HG03521 (cell line): Measurements from ENCODE around the gene GAL3ST2.
"Not testable (repeated sequence)": the region's sequence is repeated elsewhere in the genome, so short reads cannot be mapped to it uniquely, and the experiment has no call there.

Experiments used
- ATAC-seq: cut with Tn5 transposase; IDR thresholded peaks from one replicate; pipeline ENCODE4 v1.9.1; 2021; ENCODE audit warnings: mild to moderate bottlenecking, moderate library complexity; ENCODE audit not compliant: unreplicated experiment

Gene GAL3ST2

DNA sequence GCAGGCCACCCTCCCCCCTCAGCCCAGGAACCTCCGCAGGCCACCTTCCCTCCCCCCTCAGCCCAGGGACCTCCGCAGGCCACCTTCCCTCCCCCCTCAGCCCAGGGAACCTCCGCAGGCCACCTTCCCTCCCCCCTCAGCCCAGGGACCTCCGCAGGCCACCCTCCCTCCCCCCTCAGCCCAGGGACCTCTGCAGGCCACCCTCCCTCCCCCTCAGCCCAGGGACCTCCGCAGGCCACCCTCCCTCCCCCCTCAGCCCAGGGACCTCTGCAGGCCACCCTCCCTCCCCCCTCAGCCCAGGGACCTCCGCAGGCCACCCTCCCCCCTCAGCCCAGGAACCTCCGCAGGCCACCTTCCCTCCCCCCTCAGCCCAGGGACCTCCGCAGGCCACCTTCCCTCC lies 29.6 kb downstream of the GAL3ST2 start:
- not testable (repeated sequence) for ATAC-seq

DNA sequence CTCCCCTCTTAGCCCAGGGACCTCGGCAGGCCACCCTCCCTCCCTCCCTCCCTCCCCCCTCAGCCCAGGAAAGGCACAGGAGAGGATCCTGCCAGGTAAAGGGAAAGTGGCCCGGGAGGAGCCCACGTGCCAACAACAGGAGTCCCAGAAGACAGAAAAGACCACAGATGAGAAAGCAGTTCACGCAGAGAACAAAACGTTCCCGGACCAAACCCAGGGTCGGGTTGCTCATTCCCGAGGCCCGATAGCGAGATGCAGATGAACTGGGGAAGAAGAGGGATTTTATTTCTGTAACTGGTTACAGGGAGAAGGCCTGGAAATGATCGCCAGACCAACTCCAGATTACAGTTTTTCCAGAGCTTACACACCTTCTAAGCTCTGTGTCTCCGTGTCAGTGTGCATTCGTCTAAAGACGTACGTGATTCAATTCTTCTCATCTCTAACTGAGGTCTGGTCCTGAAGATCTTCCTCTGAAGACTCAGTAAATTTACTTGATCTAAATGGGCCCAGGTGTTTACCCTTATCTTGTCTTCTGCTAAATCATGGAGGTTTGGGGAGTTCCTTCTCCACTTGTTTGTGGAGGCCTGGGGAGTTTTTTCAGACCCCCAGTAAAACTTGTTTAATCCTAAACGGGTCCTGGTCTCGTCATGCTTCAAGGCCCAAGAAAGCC lies 31.6 kb downstream of the GAL3ST2 start:
- ATAC-seq, result no peak

DNA sequence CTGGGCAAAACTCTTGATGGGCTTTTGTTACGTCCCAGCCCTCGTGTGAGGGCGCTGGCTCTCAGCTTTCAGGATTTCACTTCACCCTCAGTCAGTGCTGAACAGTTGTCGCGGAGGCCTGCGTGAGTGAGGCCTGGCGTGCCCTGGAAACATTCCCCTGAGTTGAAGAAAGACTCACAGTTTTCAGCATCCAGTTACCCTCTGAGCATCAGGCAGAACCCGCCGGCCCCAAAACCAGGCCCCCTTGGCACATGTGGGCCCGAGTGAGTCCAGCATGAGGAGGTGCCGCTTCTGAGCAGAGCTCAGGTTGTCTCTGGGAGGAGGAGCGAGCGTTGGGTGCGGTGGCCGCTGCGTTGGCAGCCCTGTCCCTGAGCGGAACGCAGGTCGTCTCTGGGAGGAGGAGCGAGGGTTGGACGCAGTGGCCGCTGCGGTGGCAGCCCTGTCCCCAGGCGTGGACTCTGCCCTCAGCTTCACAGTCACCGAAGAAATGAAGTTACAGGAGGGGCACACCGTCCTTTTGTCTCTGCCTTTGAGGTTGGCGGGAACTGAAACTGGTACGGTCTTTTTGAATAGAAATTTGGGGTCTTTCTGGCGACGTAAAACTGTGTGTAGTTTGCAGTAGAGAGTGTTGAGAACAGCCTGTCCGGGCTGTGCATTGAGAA lies 32.2 kb downstream of the GAL3ST2 start, which contains the start of gene NEU4:
Gene NEU4 (plus strand): TSS at position 473 of the 662 bp plus-strand sequence. CDS start 5,292 bp downstream, outside the sequence.
- no peak for ATAC-seq

GRCh38 chr2:241809383-241810306 lies 33.0 kb downstream of the GAL3ST2 start:
- ATAC-seq, result no peak

GRCh38 chr2:241810307-241811200 lies 33.9 kb downstream of the GAL3ST2 start:
- no peak for ATAC-seq

- ATAC-seq, result no peak
Observed at GRCh38 chr2:241811201-241811951, 34.8 kb downstream of the GAL3ST2 start.

DNA sequence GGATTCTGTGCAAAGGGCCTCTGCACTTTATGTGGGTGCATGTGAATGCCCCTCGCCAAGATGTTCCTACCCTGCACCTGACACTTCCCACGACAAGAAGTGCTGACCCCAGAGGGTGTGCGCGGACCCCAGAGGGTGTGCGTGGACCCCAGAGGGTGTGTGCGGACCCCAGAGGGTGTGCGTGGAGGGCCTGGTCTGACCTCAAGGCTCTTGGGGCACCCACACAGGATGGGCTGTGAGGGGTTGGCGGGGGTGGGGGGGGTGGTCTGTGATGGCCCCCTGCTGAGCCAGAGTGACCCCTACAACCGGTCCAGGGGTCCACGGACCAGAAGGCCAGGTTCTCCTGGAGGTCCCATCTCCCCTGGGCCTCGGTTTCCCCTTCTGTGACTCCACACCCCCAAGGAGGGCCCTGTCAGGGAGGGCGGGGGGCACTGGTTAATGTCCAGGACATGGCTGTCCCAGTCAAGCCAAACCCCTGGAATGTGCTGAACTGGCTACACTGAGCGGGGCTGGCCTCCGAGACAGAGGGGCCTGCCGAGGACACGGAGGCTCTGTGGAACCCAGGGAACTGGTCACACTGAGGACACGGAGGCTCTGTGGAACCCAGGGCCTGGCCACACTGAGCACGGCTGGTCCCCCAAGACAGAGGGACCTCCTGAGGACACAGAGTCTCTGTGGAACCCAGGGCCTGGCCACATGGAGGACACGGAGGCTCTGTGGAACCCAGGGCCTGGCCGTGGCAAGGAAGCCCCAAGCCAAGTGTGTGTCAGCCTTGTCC lies 35.5 kb downstream of the GAL3ST2 start:
- no peak for ATAC-seq

DNA sequence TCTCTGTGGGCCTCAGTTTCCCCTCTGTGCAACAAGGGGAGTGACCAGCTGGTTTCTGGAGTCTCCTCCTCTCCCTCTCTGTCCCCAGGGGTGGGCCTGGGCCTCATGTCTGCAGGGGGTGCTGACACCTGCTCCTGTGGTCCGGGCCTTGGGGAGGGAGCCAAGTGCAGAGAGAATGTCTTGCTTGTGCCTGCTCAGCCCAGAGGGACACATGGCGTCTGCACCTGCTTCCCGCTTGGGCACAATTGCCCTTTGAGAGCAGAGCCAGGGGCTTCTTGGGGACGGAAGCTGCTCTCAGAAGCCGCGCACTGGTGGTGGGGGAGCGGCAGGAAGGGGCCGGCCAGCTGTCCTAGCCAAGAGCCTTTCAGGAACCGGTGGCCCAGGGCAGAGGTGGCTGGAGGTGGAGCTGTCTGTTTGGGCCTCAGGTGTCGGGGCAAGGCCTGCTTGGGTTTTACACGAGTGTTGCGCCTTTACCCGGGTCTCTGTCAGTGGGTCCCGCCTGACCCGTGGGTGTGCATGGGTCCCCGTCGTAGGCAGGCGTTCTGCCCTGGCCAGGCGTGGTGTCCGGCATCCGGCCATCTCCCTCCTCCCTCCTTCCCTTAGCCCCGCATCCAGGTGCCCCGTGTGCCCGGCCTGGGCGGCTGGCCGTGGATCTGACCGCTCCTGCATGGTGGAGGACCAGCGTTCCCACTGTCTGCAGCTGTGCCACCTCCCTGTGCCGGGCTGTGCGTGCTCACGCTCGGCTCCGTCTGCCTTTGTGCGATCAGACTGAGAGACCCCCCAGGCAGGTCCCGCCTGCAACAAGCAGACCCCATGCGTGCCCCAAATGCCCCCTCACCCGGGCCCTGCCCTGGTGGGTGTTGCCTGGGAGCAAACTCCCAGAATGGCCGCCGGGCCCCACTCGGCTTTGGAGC lies 36.4 kb downstream of the GAL3ST2 start:
- no peak for ATAC-seq

GRCh38 chr2:241813644-241814392 lies 37.2 kb downstream of the GAL3ST2 start:
- no peak for ATAC-seq

GRCh38 chr2:241814393-241814642 lies 37.7 kb downstream of the GAL3ST2 start:
- no peak for ATAC-seq

DNA sequence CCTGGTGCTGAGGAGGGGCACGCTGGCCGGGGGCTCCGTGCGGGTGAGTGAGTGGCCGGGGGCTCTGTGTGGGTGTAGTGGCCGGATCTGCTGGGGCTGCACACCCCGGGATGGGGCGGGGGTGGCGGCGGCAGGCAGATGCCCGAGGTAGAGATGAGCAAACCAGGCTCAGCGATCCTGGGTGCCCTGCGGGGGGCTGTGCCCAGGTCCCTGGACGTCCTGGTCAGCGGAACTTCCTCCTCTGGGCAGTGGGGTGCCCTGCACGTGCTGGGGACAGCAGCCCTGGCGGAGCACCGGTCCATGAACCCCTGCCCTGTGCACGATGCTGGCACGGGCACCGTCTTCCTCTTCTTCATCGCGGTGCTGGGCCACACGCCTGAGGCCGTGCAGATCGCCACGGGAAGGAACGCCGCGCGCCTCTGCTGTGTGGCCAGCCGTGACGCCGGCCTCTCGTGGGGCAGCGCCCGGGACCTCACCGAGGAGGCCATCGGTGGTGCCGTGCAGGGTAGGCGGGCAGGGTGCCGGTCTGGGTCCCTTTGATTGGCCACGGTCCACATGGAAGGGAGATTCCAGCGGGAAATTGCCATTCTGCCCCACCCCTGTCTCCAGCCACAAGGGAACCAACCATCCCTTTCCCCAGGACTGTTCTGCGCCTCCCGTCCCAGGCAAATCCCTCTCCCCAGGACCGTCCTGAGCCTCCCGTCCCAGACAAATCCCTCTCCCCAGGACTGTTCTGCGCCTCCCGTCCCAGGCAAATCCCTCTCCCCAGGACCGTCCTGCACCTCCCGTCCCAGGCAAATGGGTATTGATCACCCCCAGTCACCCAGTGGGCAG lies 38.2 kb downstream of the GAL3ST2 start:
- no peak for ATAC-seq

DNA sequence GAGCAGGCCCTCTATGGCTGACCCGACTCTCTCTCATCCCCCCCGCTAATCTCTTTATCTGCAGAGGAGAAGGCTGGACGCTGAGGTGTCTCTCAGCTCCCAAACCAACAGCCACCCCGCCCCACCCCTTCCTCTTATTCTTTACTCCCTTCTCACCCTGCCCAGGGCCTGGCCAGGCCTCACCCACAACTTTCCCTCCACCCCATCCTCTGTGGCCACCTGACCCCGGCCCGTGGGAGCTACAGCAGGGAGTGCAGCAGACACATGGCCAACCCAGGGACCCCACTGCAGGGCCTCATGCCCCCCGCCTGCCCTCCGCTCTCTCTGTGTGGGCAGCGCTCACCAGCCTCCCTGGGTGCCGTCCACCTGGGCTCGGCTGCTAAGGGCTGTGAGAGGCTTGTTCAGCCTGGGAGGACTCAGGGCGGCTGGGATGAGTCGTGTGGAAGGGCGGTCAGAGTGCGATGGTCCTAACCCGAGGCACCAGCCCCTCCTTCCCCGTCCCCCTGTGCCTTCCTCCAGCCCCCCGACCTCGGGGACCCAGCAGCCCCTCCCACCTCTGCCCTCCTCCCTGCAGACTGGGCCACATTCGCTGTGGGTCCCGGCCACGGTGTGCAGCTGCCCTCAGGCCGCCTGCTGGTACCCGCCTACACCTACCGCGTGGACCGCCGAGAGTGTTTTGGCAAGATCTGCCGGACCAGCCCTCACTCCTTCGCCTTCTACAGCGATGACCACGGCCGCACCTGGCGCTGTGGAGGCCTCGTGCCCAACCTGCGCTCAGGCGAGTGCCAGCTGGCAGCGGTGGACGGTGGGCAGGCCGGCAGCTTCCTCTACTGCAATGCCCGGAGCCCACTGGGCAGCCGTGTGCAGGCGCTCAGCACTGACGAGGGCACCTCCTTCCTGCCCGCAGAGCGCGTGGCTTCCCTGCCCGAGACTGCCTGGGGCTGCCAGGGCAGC lies 39.1 kb downstream of the GAL3ST2 start:
- no peak for ATAC-seq

GRCh38 chr2:241816431-241817121 lies 40.0 kb downstream of the GAL3ST2 start:
- ATAC-seq, result no peak

- no peak for ATAC-seq
Observed at GRCh38 chr2:241817126-241817820, 40.7 kb downstream of the GAL3ST2 start.
